ENCODE results near the gene VSTM2B.

VSTM2B gene

GRCh38 chr19:29503140-29503758, 22.5 kb upstream of the VSTM2B start:
- Mint-ChIP-seq H3K4me1 (ENCODE audit: low read depth) (no peaks in the 10 kb centered on the region), H3K36me3 (ENCODE audit: low read depth) (no peaks in the 10 kb centered on the region), H3K4me3 (no peak overlapping the region), H3K27ac (no peak overlapping the region), H3K27me3 (peaks cover 14% of the 10 kb centered on the region), H3K9me3 (no peaks in the 10 kb centered on the region)
- DNase-seq, result no peak

- no peaks in the 10 kb centered on the region for H3K4me1 Mint-ChIP-seq (ENCODE audit: low read depth)
- peaks cover 19% of the 10 kb centered on the region for H3K27me3 Mint-ChIP-seq
- no peaks in the 10 kb centered on the region for H3K36me3 Mint-ChIP-seq (ENCODE audit: low read depth)
- H3K27ac Mint-ChIP-seq, result no peak overlapping the region
- no peak for DNase-seq
- no peak overlapping the region for H3K4me3 Mint-ChIP-seq
- H3K9me3 Mint-ChIP-seq, result no peaks in the 10 kb centered on the region
Observed at GRCh38 chr19:29503785-29504184, 22.0 kb upstream of the VSTM2B start.

- Mint-ChIP-seq H3K27me3 (peaks cover 26% of the 10 kb centered on the region), H3K9me3 (no peaks in the 10 kb centered on the region), H3K4me3 (no peak overlapping the region), H3K4me1 (ENCODE audit: low read depth) (no peaks in the 10 kb centered on the region), H3K27ac (no peak overlapping the region), H3K36me3 (ENCODE audit: low read depth) (no peaks in the 10 kb centered on the region)
- DNase-seq, result no peak
Observed at GRCh38 chr19:29504454-29504853, 21.3 kb upstream of the VSTM2B start.

GRCh38 chr19:29505097-29505824, 20.5 kb upstream of the VSTM2B start:
- H3K27me3 Mint-ChIP-seq, result peaks cover 34% of the 10 kb centered on the region
- no peak overlapping the region for H3K4me3 Mint-ChIP-seq
- H3K27ac Mint-ChIP-seq, result no peak overlapping the region
- DNase-seq, result no peak
- H3K36me3 Mint-ChIP-seq (ENCODE audit: low read depth), result no peaks in the 10 kb centered on the region
- no peaks in the 10 kb centered on the region for H3K9me3 Mint-ChIP-seq
- no peaks in the 10 kb centered on the region for H3K4me1 Mint-ChIP-seq (ENCODE audit: low read depth)

- no peaks in the 10 kb centered on the region for H3K9me3 Mint-ChIP-seq
- H3K4me3 Mint-ChIP-seq, result no peak overlapping the region
- H3K4me1 Mint-ChIP-seq (ENCODE audit: low read depth), result no peaks in the 10 kb centered on the region
- no peak overlapping the region for H3K27ac Mint-ChIP-seq
- no peaks in the 10 kb centered on the region for H3K36me3 Mint-ChIP-seq (ENCODE audit: low read depth)
- H3K27me3 Mint-ChIP-seq, result peaks cover 43% of the 10 kb centered on the region
- no peak for DNase-seq
Observed at GRCh38 chr19:29506619-29506911, 19.2 kb upstream of the VSTM2B start.

- Mint-ChIP-seq H3K4me1 (ENCODE audit: low read depth) (no peaks in the 10 kb centered on the region), H3K36me3 (ENCODE audit: low read depth) (no peaks in the 10 kb centered on the region), H3K27me3 (peaks cover 43% of the 10 kb centered on the region), H3K4me3 (no peak overlapping the region), H3K27ac (no peak overlapping the region), H3K9me3 (no peaks in the 10 kb centered on the region)
- DNase-seq, result no peak
Observed at GRCh38 chr19:29507081-29507860, 18.5 kb upstream of the VSTM2B start.

GRCh38 chr19:29508181-29508580, 17.6 kb upstream of the VSTM2B start:
- Mint-ChIP-seq H3K27me3 (peaks cover 43% of the 10 kb centered on the region), H3K9me3 (no peaks in the 10 kb centered on the region), H3K4me1 (ENCODE audit: low read depth) (no peaks in the 10 kb centered on the region), H3K36me3 (ENCODE audit: low read depth) (no peaks in the 10 kb centered on the region), H3K4me3 (no peak overlapping the region), H3K27ac (no peak overlapping the region)
- no peak for DNase-seq

GRCh38 chr19:29509456-29509855, 16.3 kb upstream of the VSTM2B start:
- DNase-seq, result no peak
- no peaks in the 10 kb centered on the region for H3K9me3 Mint-ChIP-seq
- peaks cover 43% of the 10 kb centered on the region for H3K27me3 Mint-ChIP-seq
- no peak overlapping the region for H3K4me3 Mint-ChIP-seq
- H3K36me3 Mint-ChIP-seq (ENCODE audit: low read depth), result no peaks in the 10 kb centered on the region
- H3K27ac Mint-ChIP-seq, result no peak overlapping the region
- H3K4me1 Mint-ChIP-seq (ENCODE audit: low read depth), result no peaks in the 10 kb centered on the region

- no peaks in the 10 kb centered on the region for H3K36me3 Mint-ChIP-seq (ENCODE audit: low read depth)
- H3K27me3 Mint-ChIP-seq, result peaks cover 43% of the 10 kb centered on the region
- no peaks in the 10 kb centered on the region for H3K9me3 Mint-ChIP-seq
- DNase-seq, result no peak
- H3K4me1 Mint-ChIP-seq (ENCODE audit: low read depth), result no peaks in the 10 kb centered on the region
- H3K27ac Mint-ChIP-seq, result no peak overlapping the region
- no peak overlapping the region for H3K4me3 Mint-ChIP-seq
Observed at GRCh38 chr19:29510701-29511265, 15.0 kb upstream of the VSTM2B start.

GRCh38 chr19:29511768-29512167, 14.0 kb upstream of the VSTM2B start:
- Mint-ChIP-seq H3K4me1 (ENCODE audit: low read depth) (no peaks in the 10 kb centered on the region), H3K27ac (no peak overlapping the region), H3K36me3 (ENCODE audit: low read depth) (no peaks in the 10 kb centered on the region), H3K9me3 (no peaks in the 10 kb centered on the region), H3K27me3 (peaks cover 43% of the 10 kb centered on the region), H3K4me3 (no peak overlapping the region)
- no peak for DNase-seq

- peaks cover 39% of the 10 kb centered on the region for H3K27me3 Mint-ChIP-seq
- no peaks in the 10 kb centered on the region for H3K36me3 Mint-ChIP-seq (ENCODE audit: low read depth)
- no peak overlapping the region for H3K4me3 Mint-ChIP-seq
- no peaks in the 10 kb centered on the region for H3K9me3 Mint-ChIP-seq
- no peak for DNase-seq
- no peak overlapping the region for H3K27ac Mint-ChIP-seq
- no peaks in the 10 kb centered on the region for H3K4me1 Mint-ChIP-seq (ENCODE audit: low read depth)
Observed at GRCh38 chr19:29512748-29513147, 13.0 kb upstream of the VSTM2B start.

GRCh38 chr19:29514525-29515232, 11.1 kb upstream of the VSTM2B start:
- Mint-ChIP-seq H3K27ac (no peak overlapping the region), H3K9me3 (no peaks in the 10 kb centered on the region), H3K4me3 (no peak overlapping the region), H3K27me3 (peaks cover 29% of the 10 kb centered on the region), H3K4me1 (ENCODE audit: low read depth) (no peaks in the 10 kb centered on the region), H3K36me3 (ENCODE audit: low read depth) (no peaks in the 10 kb centered on the region)
- DNase-seq, result no peak

GRCh38 chr19:29515233-29515619, 10.6 kb upstream of the VSTM2B start:
- Mint-ChIP-seq H3K36me3 (ENCODE audit: low read depth) (no peaks in the 10 kb centered on the region), H3K4me1 (ENCODE audit: low read depth) (no peaks in the 10 kb centered on the region), H3K27me3 (peaks cover 29% of the 10 kb centered on the region), H3K4me3 (no peak overlapping the region), H3K9me3 (no peaks in the 10 kb centered on the region), H3K27ac (no peak overlapping the region)
- no peak for DNase-seq

GRCh38 chr19:29515706-29516357, 10.0 kb upstream of the VSTM2B start:
- no peak overlapping the region for H3K4me3 Mint-ChIP-seq
- peaks cover 28% of the 10 kb centered on the region for H3K27me3 Mint-ChIP-seq
- H3K36me3 Mint-ChIP-seq (ENCODE audit: low read depth), result no peaks in the 10 kb centered on the region
- no peaks in the 10 kb centered on the region for H3K9me3 Mint-ChIP-seq
- DNase-seq, result no peak
- H3K4me1 Mint-ChIP-seq (ENCODE audit: low read depth), result no peaks in the 10 kb centered on the region
- H3K27ac Mint-ChIP-seq, result no peak overlapping the region
